VCaP (cell line): ENCODE measurements around the gene SUSD3.

Experiments
- H3K27ac ChIP-seq: fragments of 450-650 bp; 2 replicates; pipeline ENCODE4 v1.5.1; 2017
- TF ChIP-seq, protein P1 (sequence below): fragments of 450-650 bp; conservative IDR thresholded peaks from 2 replicates; pipeline ENCODE4 v1.5.1; 2017; ENCODE audit warnings: mild to moderate bottlenecking, moderate library complexity

Gene SUSD3

DNA sequence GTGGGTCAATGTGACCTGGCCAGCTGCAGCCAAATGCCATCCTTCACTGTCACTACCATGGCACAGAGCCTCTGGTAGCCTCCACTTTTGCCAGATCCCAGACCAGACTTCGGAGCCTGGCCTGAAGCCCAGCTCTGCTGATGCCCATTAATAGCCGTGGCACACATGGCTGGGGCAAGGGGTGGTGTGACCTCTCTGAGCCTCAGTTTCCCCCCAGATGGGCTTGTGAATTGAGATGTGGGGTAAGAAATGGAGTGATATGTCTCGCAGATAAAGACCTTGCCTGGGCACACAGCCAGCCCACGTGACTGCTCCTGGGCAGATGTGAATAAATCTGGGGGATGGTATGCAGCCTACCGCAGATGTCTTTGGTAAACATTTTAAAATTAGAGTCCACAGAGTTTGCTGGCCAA is 13.9 kb downstream of the SUSD3 start:
- TF ChIP-seq, protein P1, sequence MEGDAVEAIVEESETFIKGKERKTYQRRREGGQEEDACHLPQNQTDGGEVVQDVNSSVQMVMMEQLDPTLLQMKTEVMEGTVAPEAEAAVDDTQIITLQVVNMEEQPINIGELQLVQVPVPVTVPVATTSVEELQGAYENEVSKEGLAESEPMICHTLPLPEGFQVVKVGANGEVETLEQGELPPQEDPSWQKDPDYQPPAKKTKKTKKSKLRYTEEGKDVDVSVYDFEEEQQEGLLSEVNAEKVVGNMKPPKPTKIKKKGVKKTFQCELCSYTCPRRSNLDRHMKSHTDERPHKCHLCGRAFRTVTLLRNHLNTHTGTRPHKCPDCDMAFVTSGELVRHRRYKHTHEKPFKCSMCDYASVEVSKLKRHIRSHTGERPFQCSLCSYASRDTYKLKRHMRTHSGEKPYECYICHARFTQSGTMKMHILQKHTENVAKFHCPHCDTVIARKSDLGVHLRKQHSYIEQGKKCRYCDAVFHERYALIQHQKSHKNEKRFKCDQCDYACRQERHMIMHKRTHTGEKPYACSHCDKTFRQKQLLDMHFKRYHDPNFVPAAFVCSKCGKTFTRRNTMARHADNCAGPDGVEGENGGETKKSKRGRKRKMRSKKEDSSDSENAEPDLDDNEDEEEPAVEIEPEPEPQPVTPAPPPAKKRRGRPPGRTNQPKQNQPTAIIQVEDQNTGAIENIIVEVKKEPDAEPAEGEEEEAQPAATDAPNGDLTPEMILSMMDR: no peak
- H3K27ac ChIP-seq: peak overlapping the region; percentile 45

DNA sequence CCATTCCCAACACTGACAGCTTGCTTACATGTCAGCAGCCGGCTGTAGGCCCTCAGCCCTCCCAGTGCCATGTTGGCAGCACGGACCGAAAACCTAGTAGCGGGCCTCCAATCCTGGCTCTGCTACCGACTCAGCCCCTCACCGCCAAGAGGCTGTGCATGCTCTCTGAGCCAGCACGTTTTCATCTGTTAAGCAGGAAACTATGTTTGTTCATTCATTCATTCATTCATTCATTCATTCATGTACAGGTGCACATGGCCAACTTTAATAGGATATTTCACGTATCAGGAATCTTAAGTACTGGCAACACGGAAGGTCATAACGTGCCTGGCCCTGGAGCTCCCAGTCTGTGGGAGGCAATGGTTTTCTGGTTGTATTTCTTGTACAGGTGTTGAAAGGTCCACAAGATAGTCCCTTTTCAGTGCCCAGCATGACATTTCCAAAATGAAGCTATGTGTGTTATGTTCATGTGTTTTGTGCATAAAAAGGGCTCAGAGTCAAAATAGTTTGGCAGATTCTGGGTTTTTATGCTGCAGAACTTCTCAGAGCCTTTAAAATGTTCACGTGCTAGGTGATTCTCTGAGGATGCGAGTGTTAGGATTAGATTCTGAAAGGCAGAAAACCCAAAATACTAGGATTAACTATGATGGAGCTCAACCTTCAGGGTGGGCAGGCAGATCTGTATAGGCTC is 17.7 kb downstream of the SUSD3 start:
- no peak overlapping the region for H3K27ac ChIP-seq
- TF ChIP-seq, protein P1: no peak

DNA sequence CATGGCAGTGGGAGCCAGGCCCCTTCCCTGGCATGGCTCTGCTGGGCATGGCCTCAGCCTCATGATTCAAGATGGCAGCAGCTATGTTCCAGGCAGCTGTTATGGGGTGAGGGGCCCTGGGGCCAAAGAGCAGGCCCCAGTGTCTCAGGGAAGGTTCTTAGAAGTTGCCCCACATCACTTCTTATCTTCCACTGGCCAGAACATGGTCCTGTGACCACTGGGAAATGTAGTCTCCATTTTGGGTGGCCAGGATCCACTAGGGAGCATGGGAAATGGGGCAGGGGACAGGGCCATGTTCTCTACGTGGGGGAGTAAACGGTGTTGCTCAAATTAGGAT is 18.3 kb downstream of the SUSD3 start:
- H3K27ac ChIP-seq: no peak overlapping the region
- TF ChIP-seq, protein P1: no peak

DNA sequence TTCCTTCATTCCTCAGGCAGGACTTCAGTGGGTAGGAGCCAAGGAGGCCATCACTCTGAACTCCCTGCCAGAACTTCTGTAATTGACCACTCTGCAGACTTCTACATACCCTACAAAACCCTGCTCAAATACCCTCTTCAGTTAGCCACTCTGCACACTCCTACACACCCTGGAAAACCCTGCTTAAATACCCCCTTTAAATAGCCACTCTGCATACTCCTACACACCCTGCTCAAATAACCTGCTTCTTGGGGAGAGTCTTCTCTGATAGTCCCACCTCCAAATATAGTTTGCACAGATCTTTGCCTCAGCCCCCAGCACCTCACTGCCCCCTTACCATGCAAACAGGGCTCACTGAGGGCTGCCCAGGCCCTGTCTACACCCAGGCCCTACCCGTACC is 18.9 kb downstream of the SUSD3 start:
- no peak overlapping the region for H3K27ac ChIP-seq
- TF ChIP-seq, protein P1: no peak

DNA sequence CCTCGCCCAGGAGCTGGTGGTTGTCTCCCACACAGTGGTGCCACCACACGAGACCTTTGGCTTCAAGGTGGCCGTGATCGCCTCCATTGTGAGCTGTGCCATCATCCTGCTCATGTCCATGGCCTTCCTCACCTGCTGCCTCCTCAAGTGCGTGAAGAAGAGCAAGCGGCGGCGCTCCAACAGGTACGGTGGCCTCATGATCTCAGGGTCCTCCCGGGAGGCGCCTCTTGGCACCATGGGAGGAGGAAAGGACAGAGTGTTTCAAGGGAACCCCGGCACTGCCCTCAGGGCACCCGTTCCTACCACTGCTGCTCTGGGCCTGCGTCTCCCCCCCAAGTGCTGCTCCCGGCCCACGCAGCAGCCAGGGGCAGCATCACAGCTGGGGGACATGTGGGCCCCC is 19.3 kb downstream of the SUSD3 start:
- TF ChIP-seq, protein P1: no peak
- H3K27ac ChIP-seq: no peak overlapping the region

DNA sequence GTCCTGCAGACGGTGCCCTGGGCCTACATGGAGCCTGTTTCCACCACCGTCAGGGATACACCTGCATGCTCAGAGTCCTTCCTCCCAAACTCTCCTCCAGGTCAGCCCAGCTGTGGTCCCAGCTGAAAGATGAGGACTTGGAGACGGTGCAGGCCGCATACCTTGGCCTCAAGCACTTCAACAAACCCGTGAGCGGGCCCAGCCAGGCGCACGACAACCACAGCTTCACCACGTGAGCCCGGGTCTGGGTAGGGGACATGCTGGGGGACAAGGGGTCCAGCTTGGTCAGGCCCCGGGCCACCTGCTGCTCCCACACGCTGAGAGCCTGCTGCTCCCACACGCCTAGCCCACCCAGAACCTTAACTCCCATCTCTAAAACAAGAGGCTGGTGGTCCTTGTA is 20.9 kb downstream of the SUSD3 start:
- TF ChIP-seq, protein P1: no peak
- no peak overlapping the region for H3K27ac ChIP-seq

DNA sequence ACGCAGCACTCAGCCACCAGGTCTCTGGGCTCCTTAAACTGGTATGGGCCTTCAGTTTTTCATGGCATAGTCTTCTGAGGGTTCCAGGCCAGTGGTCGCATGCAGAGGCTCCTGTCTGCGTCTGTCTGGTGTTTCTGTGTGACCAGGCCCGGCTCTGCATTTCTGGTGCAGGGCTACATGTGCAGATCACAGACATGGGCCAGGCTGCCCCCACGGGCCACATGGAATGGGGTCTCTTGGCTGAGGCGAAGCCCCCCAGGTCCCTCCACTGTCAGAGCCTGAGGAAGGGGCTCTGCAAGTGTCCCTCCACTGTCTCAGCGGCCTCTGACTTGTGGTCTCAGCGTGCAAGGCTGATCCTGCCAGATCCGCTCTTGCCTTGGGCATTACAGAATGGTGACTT is 21.9 kb downstream of the SUSD3 start:
- H3K27ac ChIP-seq: no peak overlapping the region
- TF ChIP-seq, protein P1: no peak
